HL-60 (cell line): ENCODE measurements around the gene DNAL4.

Experiments used
- DNase-seq, 2 experiments: peaks; one replicate each; pipeline ENCODE4 v3.0.0-alpha.2; 2010 to 2020; ENCODE audit warnings: low read depth in 1 of 2, low spot score in 1 of 2
- H3K27ac ChIP-seq: fragments of 250-450 bp; sonication (Bioruptor Pico); replicated peaks from 2 replicates; pipeline ENCODE4 v1.5.1; 2020; ENCODE audit warnings: mild to moderate bottlenecking, moderate library complexity
- H3K27me3 ChIP-seq: fragments of 250-450 bp; sonication (Bioruptor Pico); 2 replicates; pipeline ENCODE4 v1.5.1; 2021; ENCODE audit warnings: mild to moderate bottlenecking, moderate library complexity; ENCODE audit not compliant: insufficient read depth, poor library complexity, severe bottlenecking
- H3K4me3 ChIP-seq: replicated peaks from 2 replicates; pipeline ENCODE4 v1.5.1; 2011; ENCODE audit warnings: mild to moderate bottlenecking, control low read depth, low read length; ENCODE audit not compliant: insufficient read depth
- CTCF ChIP-seq: IDR thresholded peaks from one replicate; pipeline ENCODE4 v1.5.1; 2011; ENCODE audit warnings: low read length, control low read depth, inconsistent platforms; ENCODE audit not compliant: insufficient read depth
- GABPA ChIP-seq: IDR thresholded peaks from 2 replicates; pipeline ENCODE4 v1.6.1; 2012; ENCODE audit warnings: low read depth
- POLR2AphosphoS5 ChIP-seq: IDR thresholded peaks from 2 replicates; pipeline ENCODE4 v1.6.1; 2012; ENCODE audit warnings: low read depth
- SPI1 ChIP-seq: IDR thresholded peaks from 2 replicates; pipeline ENCODE4 v1.6.1; 2012; ENCODE audit warnings: low read depth, mild to moderate bottlenecking, borderline replicate concordance
- TF ChIP-seq, protein P1 (sequence below): IDR thresholded peaks from 2 replicates; pipeline ENCODE4 v1.6.1; 2012; ENCODE audit warnings: low read depth; ENCODE audit not compliant: insufficient replicate concordance

The DNAL4 gene

GRCh38 chr22:38839686-38840085 is 45.7 kb upstream of the DNAL4 start:
- H3K27ac ChIP-seq, result no peak overlapping the region
- no peak overlapping the region for H3K4me3 ChIP-seq
- no peak for DNase-seq
- peaks cover 39% of the 10 kb centered on the region for H3K27me3 ChIP-seq
- TF ChIP-seq POLR2AphosphoS5 (no peak), SPI1 (no peak), CTCF (no peak), GABPA (no peak)
- TF ChIP-seq, protein P1, sequence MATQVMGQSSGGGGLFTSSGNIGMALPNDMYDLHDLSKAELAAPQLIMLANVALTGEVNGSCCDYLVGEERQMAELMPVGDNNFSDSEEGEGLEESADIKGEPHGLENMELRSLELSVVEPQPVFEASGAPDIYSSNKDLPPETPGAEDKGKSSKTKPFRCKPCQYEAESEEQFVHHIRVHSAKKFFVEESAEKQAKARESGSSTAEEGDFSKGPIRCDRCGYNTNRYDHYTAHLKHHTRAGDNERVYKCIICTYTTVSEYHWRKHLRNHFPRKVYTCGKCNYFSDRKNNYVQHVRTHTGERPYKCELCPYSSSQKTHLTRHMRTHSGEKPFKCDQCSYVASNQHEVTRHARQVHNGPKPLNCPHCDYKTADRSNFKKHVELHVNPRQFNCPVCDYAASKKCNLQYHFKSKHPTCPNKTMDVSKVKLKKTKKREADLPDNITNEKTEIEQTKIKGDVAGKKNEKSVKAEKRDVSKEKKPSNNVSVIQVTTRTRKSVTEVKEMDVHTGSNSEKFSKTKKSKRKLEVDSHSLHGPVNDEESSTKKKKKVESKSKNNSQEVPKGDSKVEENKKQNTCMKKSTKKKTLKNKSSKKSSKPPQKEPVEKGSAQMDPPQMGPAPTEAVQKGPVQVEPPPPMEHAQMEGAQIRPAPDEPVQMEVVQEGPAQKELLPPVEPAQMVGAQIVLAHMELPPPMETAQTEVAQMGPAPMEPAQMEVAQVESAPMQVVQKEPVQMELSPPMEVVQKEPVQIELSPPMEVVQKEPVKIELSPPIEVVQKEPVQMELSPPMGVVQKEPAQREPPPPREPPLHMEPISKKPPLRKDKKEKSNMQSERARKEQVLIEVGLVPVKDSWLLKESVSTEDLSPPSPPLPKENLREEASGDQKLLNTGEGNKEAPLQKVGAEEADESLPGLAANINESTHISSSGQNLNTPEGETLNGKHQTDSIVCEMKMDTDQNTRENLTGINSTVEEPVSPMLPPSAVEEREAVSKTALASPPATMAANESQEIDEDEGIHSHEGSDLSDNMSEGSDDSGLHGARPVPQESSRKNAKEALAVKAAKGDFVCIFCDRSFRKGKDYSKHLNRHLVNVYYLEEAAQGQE, result no peak

- Histone ChIP-seq H3K27ac (no peak overlapping the region), H3K4me3 (no peak overlapping the region), H3K27me3 (peaks cover 28% of the 10 kb centered on the region)
- no peak for DNase-seq
- TF ChIP-seq GABPA, result no peak
- TF ChIP-seq POLR2AphosphoS5, result no peak
- TF ChIP-seq SPI1, result no peak
- TF ChIP-seq, protein P1, result no peak
- no peak for TF ChIP-seq CTCF
Observed at GRCh38 chr22:38837414-38837928, 43.5 kb upstream of the DNAL4 start.

DNA sequence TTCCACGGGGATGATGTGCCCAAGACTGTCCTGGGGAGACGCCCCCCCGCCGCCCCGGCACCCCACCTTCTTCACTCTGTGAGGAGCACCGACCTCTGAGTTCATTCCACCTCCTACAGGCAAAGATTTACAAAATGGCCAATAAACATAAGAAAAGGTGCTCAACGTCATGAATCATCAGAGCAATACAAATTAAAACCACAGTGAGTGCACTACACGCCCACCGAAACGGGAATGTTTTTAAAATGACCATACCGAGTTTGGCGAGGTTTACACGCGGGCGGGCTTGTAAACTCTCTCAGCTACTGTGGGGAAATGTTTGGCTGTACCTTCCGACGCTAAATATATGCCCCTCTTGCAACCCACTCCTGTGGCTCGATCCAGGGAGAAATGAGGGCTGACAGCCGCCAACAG is 42.0 kb upstream of the DNAL4 start:
- DNase-seq, result no peak
- no peak for TF ChIP-seq CTCF
- TF ChIP-seq POLR2AphosphoS5, result no peak
- no peak for TF ChIP-seq SPI1
- TF ChIP-seq, protein P1, result no peak
- no peak for TF ChIP-seq GABPA
- peaks cover 18% of the 10 kb centered on the region for H3K27me3 ChIP-seq
- no peak overlapping the region for H3K27ac ChIP-seq
- no peak overlapping the region for H3K4me3 ChIP-seq
